ENCODE data around the gene DEPDC5.

Gene DEPDC5

DNA sequence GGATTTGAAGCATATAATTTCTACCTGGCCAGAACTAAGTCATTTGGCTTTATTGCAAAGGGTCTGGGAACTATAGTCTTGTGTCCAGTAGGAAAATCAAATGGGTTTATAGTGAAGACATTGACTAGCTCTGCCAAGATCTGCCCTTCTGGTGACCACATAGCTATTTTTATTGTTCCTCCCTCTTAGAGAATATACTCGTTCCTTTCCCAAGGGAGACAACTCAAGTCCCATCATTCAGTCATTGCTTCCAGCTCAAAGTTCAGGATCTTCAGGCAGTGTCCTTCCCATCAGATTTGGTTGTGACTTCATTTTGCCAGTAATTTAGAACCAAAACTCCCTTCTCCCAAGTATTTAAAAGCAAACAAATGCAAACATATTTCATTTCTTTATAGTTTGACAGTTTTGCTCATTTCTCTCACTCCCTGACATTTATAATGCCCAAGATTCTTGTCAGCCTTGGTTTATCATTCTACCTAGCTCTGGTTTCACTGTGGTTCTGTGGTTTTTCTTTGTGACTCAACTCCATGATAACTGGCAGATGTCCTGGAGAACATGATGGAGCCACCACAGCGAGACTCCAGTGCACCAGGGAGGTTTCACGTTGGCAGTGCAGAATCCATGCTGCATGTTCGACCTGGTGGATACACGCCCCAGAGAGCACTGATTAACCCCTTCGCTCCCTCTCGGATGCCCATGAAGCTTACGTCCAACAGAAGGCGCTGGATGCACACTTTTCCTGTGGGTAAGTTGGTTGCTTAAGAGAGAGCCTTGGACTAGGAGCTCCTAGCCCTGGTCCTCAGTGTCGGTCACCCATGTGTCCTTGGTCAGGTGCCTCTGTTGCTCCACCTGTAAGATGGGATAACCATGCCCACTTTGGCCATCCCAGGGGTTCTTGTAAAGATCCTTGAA lies 64.9 kb downstream of the DEPDC5 start:
- DNase-seq = peak; percentile 46 to 51

DNA sequence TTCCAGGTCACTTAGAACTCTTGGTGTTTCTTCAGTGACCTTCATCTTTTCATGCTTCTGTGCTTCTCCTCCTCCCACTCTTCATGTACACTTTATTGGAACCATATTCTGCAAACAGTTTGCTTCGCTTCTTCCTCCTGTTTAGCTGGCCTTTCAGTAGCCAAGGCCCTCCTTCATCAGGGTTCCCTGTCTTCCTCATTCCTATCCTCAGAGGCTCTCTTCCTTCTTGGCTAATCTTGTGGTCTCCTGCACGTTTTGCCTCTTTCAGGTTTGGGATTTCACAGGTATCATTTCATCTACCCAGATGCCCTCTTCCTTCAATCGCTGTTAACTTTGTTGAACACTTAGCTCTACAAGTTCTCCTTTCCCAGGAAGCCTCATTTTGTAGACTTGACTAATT lies 66.8 kb downstream of the DEPDC5 start:
- no peak for DNase-seq

DNA sequence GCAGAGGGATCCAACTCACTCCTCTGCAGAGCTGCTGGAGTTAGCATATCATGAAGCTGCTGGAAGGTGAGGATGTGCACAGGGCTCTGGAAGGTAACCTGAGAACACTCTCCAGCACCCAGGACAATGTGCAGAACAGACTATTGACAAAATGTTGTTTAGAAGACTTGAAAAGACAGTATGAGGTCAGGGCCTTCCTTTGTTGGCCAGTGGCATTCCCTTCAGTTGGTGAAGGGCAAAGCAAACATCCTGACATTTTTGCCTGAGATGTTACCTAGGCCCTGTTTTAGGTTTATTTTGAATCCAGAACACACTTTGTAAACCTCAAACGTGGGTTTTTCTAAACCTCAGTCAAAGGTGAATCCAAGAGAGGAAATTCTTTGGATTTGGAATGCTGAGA lies 67.8 kb downstream of the DEPDC5 start:
- DNase-seq = no peak

DNA sequence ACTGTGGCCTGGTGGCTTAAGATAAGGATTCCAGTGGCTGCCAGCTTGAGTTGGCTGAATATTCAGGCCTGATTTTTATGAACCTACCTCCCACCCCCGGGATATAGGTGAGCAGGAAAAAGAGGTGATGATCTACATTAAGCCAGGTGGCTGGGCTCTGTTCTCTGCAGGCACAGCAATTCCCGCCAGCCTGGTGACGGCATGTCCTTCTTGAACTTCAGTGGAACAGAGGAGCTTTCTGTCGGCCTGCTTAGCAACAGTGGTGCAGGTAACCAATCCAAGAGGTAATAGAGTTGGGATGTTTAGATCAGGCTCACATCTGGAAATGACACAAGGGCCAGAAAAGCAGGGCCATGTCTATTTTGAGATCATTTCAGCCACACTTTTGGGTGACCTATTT lies 68.7 kb downstream of the DEPDC5 start:
- no peak for DNase-seq

DNA sequence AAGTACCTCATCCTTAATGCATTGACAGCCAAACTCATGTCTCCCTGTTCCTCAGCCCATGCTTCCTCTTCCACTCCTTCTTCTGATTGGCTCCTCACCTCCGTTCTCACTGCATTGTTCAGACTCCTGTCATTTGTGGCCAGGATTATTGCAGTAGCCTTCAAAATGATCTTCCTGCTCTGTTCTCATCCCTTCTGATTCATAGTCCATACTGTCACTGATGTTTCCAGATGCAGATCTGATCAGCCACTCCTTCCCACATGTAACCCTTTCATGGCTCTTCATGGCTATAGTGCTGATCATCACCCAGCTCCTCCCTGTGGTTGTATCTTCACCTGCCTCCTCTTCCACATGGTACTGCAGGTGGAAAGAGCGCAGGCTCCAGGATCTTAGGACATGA lies 71.7 kb downstream of the DEPDC5 start:
- DNase-seq = no peak

DNA sequence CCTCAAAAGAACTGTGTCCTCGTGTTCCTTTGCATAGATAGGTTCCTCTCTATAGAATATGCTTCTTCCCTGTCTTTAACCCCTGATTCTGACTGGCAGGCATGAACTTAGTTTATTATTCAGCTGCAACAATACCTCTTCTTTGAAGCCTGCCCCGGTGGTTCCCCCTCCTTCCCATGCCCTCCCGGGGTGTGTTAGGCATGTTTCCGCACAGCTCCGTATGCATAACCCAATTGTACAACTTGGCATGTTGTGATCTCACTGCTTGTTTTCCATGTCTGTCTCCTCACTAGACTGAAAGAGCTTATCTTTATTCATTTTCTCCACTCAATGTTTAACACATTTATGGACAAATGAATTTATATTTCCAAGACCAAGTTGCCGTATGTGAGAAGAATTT lies 72.6 kb downstream of the DEPDC5 start:
- DNase-seq = no peak

DNA sequence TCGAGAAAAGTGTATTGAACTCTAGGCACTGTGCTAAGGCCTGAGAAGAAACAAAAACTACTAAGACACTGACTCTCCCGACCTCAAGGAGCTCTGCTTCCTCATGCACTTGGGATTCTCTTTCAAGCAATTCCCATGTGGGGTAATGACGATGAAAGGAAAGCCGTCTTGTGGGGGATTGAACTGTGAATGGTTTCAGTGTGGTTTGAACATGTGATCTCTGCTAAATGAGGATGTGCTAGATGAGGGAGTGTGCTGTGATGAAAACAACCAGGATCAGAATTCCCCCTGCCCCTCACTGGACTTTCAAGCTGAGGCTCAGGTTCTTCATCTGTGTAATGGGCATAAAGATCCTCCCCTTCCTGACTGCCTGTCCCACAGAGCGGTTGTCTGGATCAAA lies 74.9 kb downstream of the DEPDC5 start:
- DNase-seq = no peak

DNA sequence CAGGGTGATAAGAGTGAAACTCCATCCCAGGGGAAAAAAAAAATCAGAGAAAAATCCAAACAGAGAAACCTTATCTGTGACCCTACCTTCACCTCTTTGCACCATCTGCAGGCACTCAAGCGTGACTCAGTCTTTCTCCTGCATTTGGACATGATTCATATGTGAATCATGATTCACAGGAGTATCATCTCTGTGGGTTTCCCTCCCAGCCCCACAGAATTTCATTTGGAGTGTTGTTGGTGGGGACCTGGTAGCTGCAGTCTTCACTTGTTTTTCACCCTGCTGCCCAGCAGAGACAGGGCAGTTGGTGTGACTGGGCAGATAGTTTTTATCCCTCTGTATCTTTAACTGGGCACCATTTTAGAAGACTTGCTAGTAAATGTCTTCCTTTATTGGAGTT lies 75.7 kb downstream of the DEPDC5 start:
- DNase-seq = peak; percentile 56 to 67

DNA sequence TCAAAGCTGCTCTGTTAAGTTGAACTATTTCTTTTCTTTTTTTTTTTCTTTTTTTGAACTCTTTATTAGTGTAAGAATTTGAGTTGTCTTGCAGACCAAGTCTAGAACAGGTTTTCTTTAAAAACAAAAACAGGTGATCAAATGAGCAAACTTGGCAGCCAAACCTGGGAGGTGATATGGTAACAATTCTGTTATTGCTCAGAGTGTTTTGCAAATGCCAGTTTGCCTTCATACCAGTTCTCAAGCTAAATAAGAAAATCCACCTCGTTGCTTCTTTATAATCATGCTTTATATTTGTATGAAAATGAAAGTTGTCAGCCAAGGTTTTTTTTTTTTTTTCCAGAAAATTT lies 76.9 kb downstream of the DEPDC5 start:
- no peak for DNase-seq

DNA sequence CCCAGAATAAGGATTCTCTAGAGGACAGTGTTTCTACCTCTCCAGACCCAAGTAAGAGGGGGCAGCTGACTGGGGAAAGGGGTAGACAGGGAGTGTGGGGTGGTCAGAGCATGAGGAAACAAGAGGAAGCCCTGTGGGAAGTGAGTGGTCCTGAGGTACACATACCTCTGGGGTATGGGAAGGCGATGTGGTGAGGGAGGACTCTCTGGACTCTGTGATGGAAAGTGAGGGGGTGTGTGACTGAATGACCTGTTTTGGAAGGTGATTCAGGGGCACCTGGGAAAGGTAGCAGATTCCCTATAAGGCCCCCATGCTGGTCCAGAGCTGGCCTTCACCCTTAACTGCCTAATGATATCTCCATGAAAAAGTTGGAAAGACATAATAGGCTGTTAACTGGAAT lies 80.1 kb downstream of the DEPDC5 start:
- no peak for DNase-seq

DNA sequence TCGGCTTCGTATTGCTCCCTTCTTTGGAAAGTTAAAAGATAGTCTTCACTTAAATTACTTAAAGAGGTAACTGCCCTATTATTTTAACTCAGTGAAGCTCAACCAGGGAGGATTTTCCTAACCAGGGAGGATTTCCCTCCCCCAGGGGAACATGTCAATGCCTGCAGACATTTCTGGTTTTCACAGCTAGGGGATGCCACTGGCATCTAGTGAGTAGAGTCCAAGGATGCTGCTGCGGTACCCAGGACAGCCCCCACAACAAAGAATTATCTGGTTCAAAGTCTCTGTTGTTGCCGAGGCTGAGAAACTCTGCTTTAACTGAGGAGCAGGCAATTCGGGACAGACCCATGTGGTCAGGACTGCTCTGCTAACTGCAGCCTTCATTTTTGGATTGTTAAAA lies 82.2 kb downstream of the DEPDC5 start:
- DNase-seq = no peak

DNA sequence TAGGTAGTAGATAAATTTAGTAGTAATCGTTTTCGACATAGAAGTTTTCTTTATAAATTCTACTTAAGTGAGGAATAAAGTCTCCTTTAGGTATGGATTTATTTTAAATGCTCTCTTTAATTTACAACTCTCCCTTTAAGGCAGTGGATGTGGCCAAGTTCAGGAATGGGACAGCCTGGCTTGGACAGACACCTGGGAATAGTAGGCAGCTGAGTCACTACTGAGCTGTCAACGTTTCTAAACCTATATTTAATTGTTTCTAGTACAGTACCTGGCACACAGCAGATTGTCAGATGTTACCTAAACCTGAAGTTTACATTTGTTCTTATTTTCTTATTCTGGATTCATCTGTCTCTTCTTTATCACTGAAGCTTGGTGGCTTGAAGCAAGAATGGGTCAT lies 85.1 kb downstream of the DEPDC5 start:
- no peak for DNase-seq

DNA sequence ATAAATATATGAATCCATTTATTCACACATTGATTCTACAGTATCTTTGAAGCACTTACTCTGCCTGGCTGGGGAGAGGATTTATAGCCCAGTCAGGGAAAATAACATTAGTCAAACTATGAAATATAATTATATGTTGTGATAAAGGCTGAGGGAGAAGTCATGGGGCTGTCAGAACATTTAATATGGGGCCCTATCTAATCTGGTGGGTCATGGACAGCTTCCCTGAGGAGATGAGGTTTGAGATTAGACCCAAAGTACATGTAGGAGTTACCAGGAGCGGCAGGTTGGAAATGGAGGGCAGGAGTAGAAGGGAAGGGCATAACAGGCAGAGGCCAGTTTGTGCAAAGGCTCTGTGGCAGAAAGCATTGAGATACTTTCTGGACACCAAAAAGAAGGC lies 86.2 kb downstream of the DEPDC5 start:
- no peak for DNase-seq

DNA sequence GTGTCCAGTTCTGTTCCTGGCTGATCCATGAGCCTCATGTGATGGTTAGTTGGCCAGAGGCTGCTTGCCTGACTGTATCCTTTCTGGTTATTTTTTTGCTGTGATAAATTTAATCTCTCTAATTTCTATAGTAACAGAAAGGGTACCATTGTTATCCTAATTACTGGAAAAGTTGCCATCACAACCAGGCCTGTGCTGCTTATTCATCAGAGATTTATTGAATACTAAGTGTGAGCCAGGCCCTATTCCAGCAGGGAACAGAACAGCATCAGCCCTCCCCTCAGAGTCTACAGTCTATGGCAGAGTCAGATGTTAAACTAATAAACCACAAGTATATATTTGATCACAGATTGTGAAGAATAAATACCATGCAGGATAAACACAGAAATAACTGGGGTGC lies 86.8 kb downstream of the DEPDC5 start:
- DNase-seq = no peak

DNA sequence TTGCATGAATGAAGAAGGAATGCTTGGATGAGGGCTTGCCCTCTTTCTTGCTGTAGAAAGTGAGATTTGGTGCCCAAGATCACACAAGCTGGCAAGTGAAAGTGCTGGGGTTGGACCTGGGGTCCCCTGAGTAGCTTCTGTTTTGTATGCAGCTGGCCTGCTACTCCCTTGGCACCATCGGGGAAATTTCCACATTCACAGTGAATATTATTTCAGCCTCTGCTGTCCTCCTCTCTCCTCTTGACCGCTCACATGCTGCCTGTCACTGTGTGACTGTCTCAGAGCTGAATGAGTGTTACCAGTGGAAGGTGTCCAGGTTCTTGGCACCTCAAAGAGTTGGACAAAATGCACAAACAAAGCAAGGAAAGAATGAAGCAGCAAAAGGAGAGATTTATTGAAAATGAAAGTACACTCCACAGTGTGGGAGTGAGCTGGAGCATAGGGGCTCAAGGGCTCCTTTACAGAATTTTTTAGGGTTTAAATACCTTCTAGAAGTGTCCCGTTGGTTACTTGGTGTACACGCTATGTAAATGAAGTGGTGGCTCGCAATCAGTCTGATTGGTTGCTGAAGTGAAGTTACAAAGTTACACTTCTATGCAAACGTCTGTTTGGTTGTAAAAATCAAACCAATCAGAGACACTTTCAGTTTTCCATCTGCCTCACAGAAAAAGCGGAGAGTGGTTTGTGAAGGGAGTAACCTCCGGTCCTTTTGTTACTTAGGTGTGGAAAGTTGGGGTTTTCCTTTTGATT lies 87.4 kb downstream of the DEPDC5 start:
- no peak for DNase-seq

DNA sequence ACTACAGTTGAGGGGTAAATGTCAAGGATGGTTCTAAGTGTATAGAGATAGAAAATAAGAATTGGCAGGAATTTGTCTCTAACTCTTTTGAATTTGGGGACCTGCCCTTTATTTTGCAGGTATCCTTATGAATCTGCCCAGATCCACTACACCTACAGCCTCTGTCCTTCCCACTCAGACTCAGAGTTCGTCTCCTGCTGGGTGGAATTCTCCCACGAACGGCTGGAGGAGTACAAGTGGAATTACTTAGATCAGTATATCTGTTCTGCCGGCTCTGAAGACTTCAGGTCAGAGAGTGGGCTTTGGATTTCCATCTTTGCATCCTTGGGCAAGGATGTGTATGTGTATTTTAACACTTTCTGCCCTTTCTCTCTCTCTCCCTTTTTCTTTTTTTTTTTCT lies 89.7 kb downstream of the DEPDC5 start:
- DNase-seq = no peak

DNA sequence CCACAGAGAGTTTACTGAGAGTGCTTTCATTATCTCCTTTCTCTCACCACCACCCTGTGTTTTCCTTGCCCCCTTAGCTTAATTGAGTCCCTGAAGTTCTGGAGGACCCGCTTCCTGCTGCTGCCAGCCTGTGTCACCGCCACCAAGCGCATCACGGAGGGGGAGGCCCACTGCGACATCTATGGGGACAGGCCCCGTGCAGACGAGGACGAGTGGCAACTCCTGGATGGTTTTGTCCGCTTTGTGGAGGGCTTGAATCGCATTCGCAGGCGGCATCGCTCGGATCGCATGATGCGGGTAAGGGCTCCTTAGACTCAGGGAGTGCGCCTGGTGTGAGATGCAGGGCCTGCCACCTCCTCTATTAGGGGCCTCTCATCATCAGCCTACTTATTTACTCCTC lies 91.1 kb downstream of the DEPDC5 start:
- no peak for DNase-seq

DNA sequence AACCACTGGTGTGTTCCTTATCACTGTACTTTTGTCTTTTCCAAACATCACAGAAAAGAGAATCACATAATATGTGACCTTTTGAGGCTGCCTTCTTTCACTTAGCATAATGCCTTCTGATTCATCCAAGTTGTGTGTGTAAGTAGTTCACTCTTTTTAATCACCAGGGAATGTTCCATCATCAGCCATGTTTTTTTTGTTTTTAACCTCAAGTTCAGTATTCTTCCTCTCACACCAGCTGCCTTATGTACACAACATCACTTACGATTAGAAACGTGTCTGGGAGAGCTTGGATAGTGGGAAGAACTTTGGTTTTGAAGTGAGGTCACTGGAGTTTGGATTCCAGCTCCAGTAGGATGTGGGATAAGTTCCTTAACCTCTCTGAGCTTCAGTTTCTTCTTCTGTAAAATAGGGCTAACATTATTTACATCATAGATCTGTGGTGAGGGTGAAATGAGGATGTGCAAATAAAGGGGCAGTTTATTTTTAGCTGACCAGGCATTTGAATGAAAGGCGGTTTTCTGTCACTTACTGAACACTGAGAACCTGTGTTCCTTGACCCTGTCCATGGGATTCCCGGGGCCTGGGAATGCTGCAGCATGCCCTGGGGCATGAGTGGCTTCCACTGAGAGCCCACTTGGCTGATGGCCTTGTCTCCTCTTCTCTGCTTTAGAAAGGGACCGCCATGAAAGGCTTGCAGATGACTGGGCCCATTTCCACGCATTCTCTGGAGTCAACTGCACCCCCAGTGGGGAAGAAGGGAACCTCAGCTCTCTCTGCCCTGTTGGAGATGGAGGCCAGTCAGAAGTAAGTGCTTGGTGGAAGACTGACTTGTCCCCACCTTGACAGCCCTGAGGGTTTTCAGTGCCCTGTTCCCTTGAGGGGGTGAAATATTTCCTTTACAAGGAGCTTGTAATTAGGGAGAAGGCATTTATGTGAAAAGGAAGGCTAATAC lies 92.6 kb downstream of the DEPDC5 start:
- peak; percentile 5 to 11 for DNase-seq

DNA sequence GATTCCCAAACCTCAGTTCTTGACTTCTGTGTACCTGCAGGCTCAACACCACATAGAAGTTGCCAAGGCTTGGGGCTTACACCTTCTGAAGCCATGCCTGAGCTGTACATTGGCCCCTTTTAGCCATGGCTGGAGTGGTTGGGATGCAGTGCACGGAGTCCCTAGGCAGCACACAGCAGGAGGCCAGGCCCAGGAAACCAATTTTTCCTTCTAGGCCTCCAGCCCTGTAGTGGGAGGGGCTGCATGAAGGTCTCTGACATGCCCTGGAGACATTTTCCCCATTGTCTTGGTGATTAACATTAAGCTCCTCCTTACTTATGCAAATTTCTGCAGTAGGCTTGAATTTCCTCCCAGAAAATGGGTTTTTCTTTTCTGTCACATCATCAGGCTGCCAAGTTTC lies 94.6 kb downstream of the DEPDC5 start:
- no peak for DNase-seq

DNA sequence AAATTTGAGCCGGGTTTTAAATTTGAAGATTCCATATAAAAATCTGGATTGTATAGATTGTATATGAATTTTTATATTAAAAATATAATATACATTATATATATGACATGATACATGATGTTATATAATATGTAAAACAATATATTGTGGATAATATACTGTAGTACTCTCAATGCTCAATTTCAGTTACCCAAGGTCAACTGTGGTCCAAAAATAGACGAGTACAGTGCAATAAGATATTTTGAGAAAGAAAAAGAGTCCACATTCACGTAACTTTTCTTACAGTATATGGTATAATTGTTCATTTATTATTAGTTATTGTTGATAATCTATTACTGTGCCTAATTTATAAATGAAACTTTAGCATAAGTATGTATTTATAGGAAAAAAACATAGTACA lies 96.3 kb downstream of the DEPDC5 start:
- no peak for DNase-seq

DNA sequence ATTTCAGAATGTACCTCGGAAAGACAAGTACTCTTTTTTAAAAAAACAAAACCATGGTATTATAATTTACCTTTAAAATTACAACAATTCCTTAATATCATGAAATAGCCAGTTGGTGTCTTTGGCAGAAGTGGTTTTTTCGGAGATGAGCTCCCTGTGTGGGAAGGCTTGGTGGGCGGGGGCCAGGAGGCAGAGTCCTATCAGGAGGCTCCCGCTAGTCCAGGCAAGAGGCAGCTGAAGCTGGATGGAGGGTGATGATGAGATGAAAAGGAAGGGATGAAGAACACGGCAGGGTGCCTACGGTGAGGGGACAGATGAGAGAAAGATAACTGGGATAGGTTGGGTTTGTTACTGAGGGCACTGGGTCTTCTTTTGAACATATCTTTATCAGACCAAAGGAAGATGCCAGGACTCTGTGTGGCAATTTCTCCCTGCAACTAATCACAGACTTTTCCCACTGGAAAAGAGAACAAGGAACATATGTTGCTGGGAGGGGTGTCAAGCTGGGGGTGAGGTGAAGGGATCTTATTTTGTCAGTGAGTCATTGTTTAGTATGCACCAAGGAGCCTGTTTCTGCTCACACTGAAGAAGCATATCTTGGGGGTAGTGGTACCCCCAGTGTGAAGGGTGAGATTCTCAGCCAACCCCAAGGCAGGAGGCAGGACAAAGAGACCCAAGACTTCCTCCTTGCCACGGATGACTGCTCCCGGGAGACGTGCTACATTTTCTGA lies 99.0 kb downstream of the DEPDC5 start:
- no peak for DNase-seq

DNA sequence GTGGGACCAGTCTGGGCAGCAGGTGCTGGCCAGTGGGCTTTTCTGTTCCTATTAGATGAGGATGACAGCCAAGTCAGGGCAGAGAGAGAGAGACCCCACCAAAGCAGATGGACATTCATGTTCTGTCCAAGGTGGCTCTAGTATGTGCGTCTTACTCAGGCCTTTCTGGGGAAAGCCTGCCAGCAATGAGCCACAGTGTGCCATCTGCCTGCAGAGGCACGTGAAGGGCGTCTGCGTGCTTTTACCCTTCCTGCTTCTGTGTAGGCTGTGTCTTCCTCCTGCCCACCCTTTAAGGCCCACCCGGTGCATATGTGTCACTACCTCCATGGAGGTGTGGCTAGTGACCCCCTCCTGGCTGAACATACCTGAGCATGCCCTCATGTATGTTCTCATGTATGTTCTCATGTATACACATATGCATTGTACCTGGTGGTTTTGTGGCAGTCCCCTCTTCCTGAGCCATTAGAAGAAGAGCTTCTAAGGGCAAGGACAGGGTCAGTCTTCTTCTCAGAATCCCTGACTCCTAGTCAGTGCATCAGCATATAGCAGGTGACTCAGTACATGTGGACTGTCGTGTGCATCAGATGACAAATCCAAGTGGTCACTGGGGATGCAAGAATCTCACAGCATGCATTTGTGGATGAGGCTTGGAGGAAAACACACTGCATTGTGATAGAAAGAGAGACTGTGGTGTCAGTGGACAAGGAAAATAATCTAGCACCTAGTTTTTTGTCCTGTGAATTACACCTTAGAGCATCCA lies 100.1 kb downstream of the DEPDC5 start:
- no peak for DNase-seq
